K562 (cell line): ENCODE results near the gene RSPH6A. TPM values are rescaled to one million over a fixed set of nuclear protein-coding genes. Genes with fewer than 3 reads are reported as not detected.

Experiments used
- BHLHE40 ChIP-seq: IDR thresholded peaks from 2 replicates; pipeline ENCODE4 v1.6.1; 2011; ENCODE audit warnings: low read length, improper control_type of control experiment
- CBX3 ChIP-seq, 2 experiments: IDR thresholded peaks; 1 replicate in 1 of 2; 2 replicates in 1 of 2; pipeline ENCODE4 v1.6.1; 2012; ENCODE audit warnings: inconsistent platforms in 2 of 2, low read length in 2 of 2, borderline replicate concordance in 1 of 2, control low read depth in 1 of 2
- CEBPG ChIP-seq, 3 experiments: fragments of 200-800 bp in 1 of 3; sonication (Bioruptor generic) in 1 of 3; sonication (generic) in 1 of 3; formaldehyde crosslinking in 1 of 3; IDR thresholded peaks in 2 of 3; conservative IDR thresholded peaks in 1 of 3; 2 replicates each; pipeline versions ENCODE4 v1.6.1 to v1.8.0; 2016 to 2022; ENCODE audit warnings: missing compliant biosample characterization in 2 of 3, missing genetic modification characterization in 2 of 3, mild to moderate bottlenecking in 1 of 3, missing genetic modification reagents in 1 of 3
- CREM ChIP-seq: IDR thresholded peaks from 2 replicates; pipeline ENCODE4 v1.6.1; 2014; ENCODE audit warnings: antibody characterized with exemption, low read depth
- E2F3 ChIP-seq: fragments of 250-450 bp; sonication (Bioruptor Pico); IDR thresholded peaks from 2 replicates; pipeline ENCODE4 v1.4.0; 2020; ENCODE audit warnings: mild to moderate bottlenecking
- ESRRB ChIP-seq: fragments of 250-450 bp; sonication (Bioruptor Pico); IDR thresholded peaks from 2 replicates; pipeline ENCODE4 v1.5.0; 2020; ENCODE audit warnings: mild to moderate bottlenecking, moderate library complexity, borderline replicate concordance
- EZH2 ChIP-seq: IDR thresholded peaks from 2 replicates; pipeline ENCODE4 v1.6.1; 2012; ENCODE audit warnings: low read depth, mild to moderate bottlenecking, inconsistent platforms, low read length, borderline replicate concordance
- FOXA3 ChIP-seq, 2 experiments: fragments of 450-650 bp in 1 of 2; sonication (generic) in 1 of 2; formaldehyde crosslinking; IDR thresholded peaks in 1 of 2; conservative IDR thresholded peaks in 1 of 2; 2 replicates each; pipeline versions ENCODE4 v1.4.0 to v1.8.0; 2020 to 2022; ENCODE audit warnings: mild to moderate bottlenecking in 2 of 2, missing genetic modification reagents in 1 of 2
- MTA2 ChIP-seq: fragments of 450-650 bp; IDR thresholded peaks from 2 replicates; pipeline ENCODE4 v1.6.1; 2016; ENCODE audit warnings: low read depth
- MTF1 ChIP-seq: fragments of 250-450 bp; sonication (Bioruptor Pico); IDR thresholded peaks from 2 replicates; pipeline ENCODE4 v1.9.0; 2021; ENCODE audit warnings: moderate library complexity, mild to moderate bottlenecking, inconsistent platforms, borderline replicate concordance
- NFRKB ChIP-seq: fragments of 450-650 bp; IDR thresholded peaks from 2 replicates; pipeline ENCODE4 v1.6.1; 2016; ENCODE audit warnings: low read depth
- RBM15 ChIP-seq: fragments of 200-400 bp; formaldehyde crosslinking; IDR thresholded peaks from 2 replicates; pipeline ENCODE4 v1.6.1; 2018; ENCODE audit warnings: mild to moderate bottlenecking, low read length, moderate library complexity; ENCODE audit not compliant: insufficient read depth
- SMAD1 ChIP-seq: fragments of 150-350 bp; IDR thresholded peaks from 2 replicates; pipeline ENCODE4 v1.6.1; 2014; ENCODE audit warnings: low read length, low read depth; ENCODE audit not compliant: partially characterized antibody
- SPI1 ChIP-seq: IDR thresholded peaks from 2 replicates; pipeline ENCODE4 v1.6.1; 2011; ENCODE audit warnings: low read depth, low read length, control low read depth, borderline replicate concordance
- STAG1 ChIP-seq: sonication (generic); formaldehyde crosslinking; IDR thresholded peaks from 2 replicates; pipeline ENCODE4 v1.5.0; 2020; ENCODE audit warnings: missing genetic modification reagents, borderline replicate concordance
- ZNF224 ChIP-seq: sonication (generic); formaldehyde crosslinking; IDR thresholded peaks from 2 replicates; pipeline ENCODE4 v1.8.0; 2022; ENCODE audit warnings: mild to moderate bottlenecking, missing genetic modification reagents
- ZNF24 ChIP-seq: fragments of 450-650 bp; IDR thresholded peaks from 2 replicates; pipeline ENCODE4 v1.6.1; 2016
- ZNF324 ChIP-seq: fragments of 250-450 bp; sonication (Bioruptor Pico); IDR thresholded peaks from 2 replicates; pipeline ENCODE4 v1.4.0; 2020; ENCODE audit warnings: mild to moderate bottlenecking
- polyA plus RNA-seq, 8 experiments: library from polyadenylated mRNA; depleted of rRNA in 4 of 8; stranded (reverse) in 5 of 8; unstranded in 3 of 8; fragments of >200 nt; fragmentation: Nextera tagmentation in 2 of 8; fragmentation: Illumina TruSeq in 1 of 8; extraction: Ambion mirVana in 2 of 8; extraction: Trizol in 1 of 8; gene quantifications; 2 replicates each; pipeline versions ENCODE4 v1.2.1 to v1.2.3, GENCODE V29; 2011 to 2014; ENCODE audit warnings: inconsistent platforms in 1 of 8, missing spikeins in 1 of 8
- total RNA-seq, 7 experiments: library from RNA; depleted of rRNA in 6 of 7; stranded (reverse); fragments of >200 nt in 6 of 7; fragmentation: Illumina TruSeq in 2 of 7; extraction: Trizol in 2 of 7; gene quantifications; 2 replicates each; pipeline versions ENCODE4 v1.2.1 to v1.2.3, GENCODE V29; 2011 to 2021; ENCODE audit warnings: low replicate concordance in 1 of 7
- TF ChIP-seq, protein P1 (sequence below): fragments of 250-450 bp; sonication (Bioruptor Pico); IDR thresholded peaks from 2 replicates; pipeline ENCODE4 v1.4.0; 2020; ENCODE audit warnings: mild to moderate bottlenecking
- TF ChIP-seq, protein P2 (sequence below): fragments of 250-450 bp; sonication (Bioruptor Pico); IDR thresholded peaks from 2 replicates; pipeline ENCODE4 v1.8.0; 2022; ENCODE audit warnings: moderate library complexity, mild to moderate bottlenecking, inconsistent platforms
- TF ChIP-seq, protein P3 (sequence below): conservative IDR thresholded peaks from 2 replicates; pipeline ENCODE4 v1.6.1; 2011; ENCODE audit warnings: low read depth, mild to moderate bottlenecking, low read length; ENCODE audit not compliant: control insufficient read depth
- TF ChIP-seq, protein P4 (sequence below): fragments of 450-650 bp; IDR thresholded peaks from one replicate; pipeline ENCODE4 v1.6.1; 2018; ENCODE audit warnings: mild to moderate bottlenecking, moderate library complexity; ENCODE audit not compliant: partially characterized antibody

Gene RSPH6A
- total and polyA plus RNA-seq, 9 of the 15 experiments (the other 6 are each of a cell fraction or from before 2014, with no cell fraction given) = 0.03 to 0.15 (median 0.07) TPM; not detected in 5

DNA sequence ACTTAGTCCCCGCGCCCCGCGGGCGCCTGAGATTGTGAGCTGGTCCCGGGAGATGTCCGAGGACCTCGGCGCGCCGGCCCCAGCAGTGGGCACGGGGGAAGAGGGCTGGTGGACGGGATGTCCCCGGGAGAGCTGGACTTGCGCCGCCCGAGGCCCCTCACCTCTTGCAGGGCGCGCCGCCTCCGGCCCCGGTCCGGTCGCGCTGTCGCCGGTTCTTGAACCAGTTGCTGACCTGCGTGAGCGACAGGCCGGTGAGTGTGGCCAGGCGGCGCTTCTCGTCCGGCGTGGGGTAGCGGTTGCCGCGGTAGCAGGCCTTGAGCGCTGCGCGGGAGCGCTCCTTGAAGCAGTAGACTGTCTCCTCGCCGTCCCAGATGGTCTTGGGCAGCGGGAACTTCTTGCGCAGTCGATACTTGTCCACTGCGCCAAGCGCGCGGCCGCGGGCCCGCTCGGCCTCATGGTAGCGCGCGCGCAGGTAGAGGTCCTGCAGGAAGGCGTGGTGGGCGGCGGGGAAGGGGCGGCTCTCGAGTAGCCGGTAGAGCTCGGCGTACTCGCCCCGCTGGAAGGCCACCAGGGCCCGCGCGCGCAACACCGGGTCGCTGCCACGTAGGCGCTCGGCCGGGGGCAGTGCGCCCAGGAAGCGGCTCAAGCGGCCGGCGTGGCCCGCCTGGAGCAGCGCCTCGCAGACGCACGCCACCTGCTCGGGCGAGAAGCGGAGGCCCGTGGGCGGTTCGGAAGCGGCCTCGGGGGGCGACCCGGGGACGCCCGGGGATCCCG lies 47.0 kb downstream of the RSPH6A start (continued):
- TF ChIP-seq, protein P1, sequence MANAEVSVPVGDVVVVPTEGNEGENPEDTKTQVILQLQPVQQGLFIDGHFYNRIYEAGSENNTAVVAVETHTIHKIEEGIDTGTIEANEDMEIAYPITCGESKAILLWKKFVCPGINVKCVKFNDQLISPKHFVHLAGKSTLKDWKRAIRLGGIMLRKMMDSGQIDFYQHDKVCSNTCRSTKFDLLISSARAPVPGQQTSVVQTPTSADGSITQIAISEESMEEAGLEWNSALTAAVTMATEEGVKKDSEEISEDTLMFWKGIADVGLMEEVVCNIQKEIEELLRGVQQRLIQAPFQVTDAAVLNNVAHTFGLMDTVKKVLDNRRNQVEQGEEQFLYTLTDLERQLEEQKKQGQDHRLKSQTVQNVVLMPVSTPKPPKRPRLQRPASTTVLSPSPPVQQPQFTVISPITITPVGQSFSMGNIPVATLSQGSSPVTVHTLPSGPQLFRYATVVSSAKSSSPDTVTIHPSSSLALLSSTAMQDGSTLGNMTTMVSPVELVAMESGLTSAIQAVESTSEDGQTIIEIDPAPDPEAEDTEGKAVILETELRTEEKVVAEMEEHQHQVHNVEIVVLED = no peak
- TF ChIP-seq, protein P2, sequence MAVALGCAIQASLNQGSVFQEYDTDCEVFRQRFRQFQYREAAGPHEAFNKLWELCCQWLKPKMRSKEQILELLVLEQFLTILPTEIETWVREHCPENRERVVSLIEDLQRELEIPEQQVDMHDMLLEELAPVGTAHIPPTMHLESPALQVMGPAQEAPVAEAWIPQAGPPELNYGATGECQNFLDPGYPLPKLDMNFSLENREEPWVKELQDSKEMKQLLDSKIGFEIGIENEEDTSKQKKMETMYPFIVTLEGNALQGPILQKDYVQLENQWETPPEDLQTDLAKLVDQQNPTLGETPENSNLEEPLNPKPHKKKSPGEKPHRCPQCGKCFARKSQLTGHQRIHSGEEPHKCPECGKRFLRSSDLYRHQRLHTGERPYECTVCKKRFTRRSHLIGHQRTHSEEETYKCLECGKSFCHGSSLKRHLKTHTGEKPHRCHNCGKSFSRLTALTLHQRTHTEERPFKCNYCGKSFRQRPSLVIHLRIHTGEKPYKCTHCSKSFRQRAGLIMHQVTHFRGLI (CRISPR knock-in tag) = no peak
- no peak for TF ChIP-seq BHLHE40
- TF ChIP-seq ZNF224 (CRISPR knock-in tag) = no peak
- no peak for TF ChIP-seq MTA2
- TF ChIP-seq STAG1 (CRISPR knock-in tag) = 0 out of 2 replicates have a peak, but pooled peaks have one; percentile 28
- no peak for TF ChIP-seq NFRKB
- TF ChIP-seq MTF1 (CRISPR knock-in tag) = no peak
- TF ChIP-seq, protein P3, sequence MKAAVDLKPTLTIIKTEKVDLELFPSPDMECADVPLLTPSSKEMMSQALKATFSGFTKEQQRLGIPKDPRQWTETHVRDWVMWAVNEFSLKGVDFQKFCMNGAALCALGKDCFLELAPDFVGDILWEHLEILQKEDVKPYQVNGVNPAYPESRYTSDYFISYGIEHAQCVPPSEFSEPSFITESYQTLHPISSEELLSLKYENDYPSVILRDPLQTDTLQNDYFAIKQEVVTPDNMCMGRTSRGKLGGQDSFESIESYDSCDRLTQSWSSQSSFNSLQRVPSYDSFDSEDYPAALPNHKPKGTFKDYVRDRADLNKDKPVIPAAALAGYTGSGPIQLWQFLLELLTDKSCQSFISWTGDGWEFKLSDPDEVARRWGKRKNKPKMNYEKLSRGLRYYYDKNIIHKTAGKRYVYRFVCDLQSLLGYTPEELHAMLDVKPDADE = no peak; the same call in 1 of the 2 replicates
- 0 out of 2 replicates have a peak, but pooled peaks have one; percentile 42 for TF ChIP-seq CEBPG (CRISPR knock-in tag; IDR thresholded peaks at IDR 0.05)
- no peak for TF ChIP-seq CEBPG (tag; conservative IDR thresholded peaks at IDR 0.05 in 1 of 2, IDR thresholded peaks at IDR 0.05 in 1 of 2)
- no peak for TF ChIP-seq SMAD1
- TF ChIP-seq EZH2 = no peak
- TF ChIP-seq, protein P4, sequence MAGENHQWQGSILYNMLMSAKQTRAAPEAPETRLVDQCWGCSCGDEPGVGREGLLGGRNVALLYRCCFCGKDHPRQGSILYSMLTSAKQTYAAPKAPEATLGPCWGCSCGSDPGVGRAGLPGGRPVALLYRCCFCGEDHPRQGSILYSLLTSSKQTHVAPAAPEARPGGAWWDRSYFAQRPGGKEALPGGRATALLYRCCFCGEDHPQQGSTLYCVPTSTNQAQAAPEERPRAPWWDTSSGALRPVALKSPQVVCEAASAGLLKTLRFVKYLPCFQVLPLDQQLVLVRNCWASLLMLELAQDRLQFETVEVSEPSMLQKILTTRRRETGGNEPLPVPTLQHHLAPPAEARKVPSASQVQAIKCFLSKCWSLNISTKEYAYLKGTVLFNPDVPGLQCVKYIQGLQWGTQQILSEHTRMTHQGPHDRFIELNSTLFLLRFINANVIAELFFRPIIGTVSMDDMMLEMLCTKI = no peak
- 0 out of 2 replicates have a peak, but pooled peaks have one; percentile 33 for TF ChIP-seq ZNF24
- TF ChIP-seq ZNF324 (CRISPR knock-in tag) = no peak
- no peak for TF ChIP-seq RBM15
- no peak for TF ChIP-seq E2F3 (CRISPR knock-in tag)
- no peak for TF ChIP-seq CBX3 (IDR thresholded peaks at IDR 0.05; ENCODE audit: borderline replicate concordance in 1 of 2, low read length in 2 of 2)
- TF ChIP-seq ESRRB (CRISPR knock-in tag) = no peak
- no peak for TF ChIP-seq FOXA3 (CRISPR knock-in tag; conservative IDR thresholded peaks at IDR 0.05 in 1 of 2, IDR thresholded peaks at IDR 0.05 in 1 of 2)
- TF ChIP-seq CREM = no peak
- TF ChIP-seq SPI1 = no peak
